ENCODE results near the gene NOM1.

GRCh38 chr7:156964971-156965370 is 15.5 kb downstream of the NOM1 start:
- TF ChIP-seq CTCF (IDR thresholded peaks at IDR 0.05) (no peak), POLR2A (IDR thresholded peaks at IDR 0.05) (no peak), EP300 (IDR thresholded peaks at IDR 0.05) (no peak), POLR2AphosphoS5 (IDR thresholded peaks at IDR 0.05) (no peak)
